Sigmoid colon (tissue), 4 donors: ENCODE measurements around the gene BBS12.

Experiments
- POLR2A ChIP-seq, 2 donors: fragments of 450-650 bp; IDR thresholded peaks; one replicate each; pipeline ENCODE4 v1.6.1; 2016; ENCODE audit warnings: antibody characterized with exemption in 2 of 2, mild to moderate bottlenecking in 2 of 2, moderate library complexity in 2 of 2
- POLR2AphosphoS5 ChIP-seq, 4 donors: sonication (generic); formaldehyde crosslinking; IDR thresholded peaks; one replicate each; pipeline ENCODE4 v1.6.1; 2017; ENCODE audit warnings: antibody characterized with exemption in 4 of 4

DNA sequence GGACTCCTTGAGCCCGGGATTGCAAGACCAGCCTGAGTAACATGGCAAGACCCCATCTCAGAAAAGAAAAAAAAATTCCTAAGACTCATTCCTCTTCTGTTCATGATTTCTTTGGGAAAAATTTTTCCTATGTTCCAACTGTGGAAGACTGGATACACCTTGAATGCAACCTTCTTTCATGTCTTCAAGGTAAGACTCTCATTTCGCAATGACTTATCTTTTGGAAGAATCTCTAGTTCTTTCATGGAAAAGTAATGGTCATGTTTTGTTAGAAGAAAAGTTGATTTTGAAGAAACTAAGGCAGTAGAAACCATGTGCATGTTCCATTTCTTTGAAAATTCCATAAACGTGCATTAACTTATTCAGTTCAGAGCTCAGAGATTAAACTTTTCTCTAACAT, 26.0 kb upstream of the BBS12 start:
- TF ChIP-seq POLR2A (IDR thresholded peaks at IDR 0.05), result no peak
- no peak for TF ChIP-seq POLR2AphosphoS5 (IDR thresholded peaks at IDR 0.05)
